Glomerular endothelial cell (primary cell): ENCODE data around the gene COPS7A. TPM values are rescaled to one million over a fixed set of nuclear protein-coding genes. Genes with fewer than 3 reads are reported as not detected.
"Not testable (repeated sequence)": the region's sequence is repeated elsewhere in the genome, so short reads cannot be mapped to it uniquely, and the experiment has no call there.

ENCODE experiments used
- DNase-seq: peaks from one replicate; pipeline ENCODE4 v3.0.0-alpha.2; 2011; ENCODE audit warnings: low read depth, low spot score; ENCODE audit errors: extremely low read depth
- total RNA-seq: library from RNA; depleted of rRNA; stranded (reverse); fragments of >200 nt; gene quantifications from 2 replicates; pipeline ENCODE4 v1.2.3, GENCODE V29; 2015

COPS7A gene
- total RNA-seq, 1 donor from 2014 or later, result 58.8 TPM

DNA sequence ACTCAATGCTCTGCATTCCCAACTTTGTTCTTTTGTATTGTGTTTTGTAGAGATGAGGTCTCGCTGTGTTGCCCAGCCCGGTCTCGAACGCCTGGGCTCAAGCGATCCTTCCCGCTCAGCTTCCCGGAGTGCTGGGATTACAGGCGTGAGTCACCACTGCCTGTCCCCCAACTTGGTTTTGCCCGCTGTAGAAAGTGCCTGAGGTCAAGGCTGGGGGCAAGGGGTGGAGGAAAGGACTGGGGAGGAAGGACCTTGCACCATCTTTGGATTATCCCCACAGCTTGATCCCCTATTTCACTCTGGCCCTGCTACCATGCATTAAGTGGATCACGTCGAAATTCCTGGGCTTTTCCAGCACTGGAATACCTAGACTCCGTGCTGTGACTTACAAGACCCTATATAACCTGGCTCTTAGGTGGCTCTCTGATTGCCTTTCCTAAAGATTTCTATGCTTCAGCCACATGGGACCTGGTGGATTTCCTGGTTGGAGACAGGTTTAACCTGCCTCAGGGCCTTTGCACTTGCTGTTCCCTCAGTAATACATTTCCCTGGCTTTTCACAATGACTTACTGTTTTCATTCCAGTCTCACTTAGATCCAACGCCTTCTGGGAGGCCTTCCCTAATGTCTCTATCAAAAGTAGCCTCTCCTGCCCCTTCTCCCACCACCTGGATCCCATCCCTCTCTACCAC, 22.6 kb upstream of the COPS7A start:
- no peak for DNase-seq

GRCh38 chr12:6703631-6704030, 20.2 kb upstream of the COPS7A start:
- no peak for DNase-seq

- not testable (repeated sequence) for DNase-seq
Observed at GRCh38 chr12:6708351-6708750, 15.5 kb upstream of the COPS7A start.

DNA sequence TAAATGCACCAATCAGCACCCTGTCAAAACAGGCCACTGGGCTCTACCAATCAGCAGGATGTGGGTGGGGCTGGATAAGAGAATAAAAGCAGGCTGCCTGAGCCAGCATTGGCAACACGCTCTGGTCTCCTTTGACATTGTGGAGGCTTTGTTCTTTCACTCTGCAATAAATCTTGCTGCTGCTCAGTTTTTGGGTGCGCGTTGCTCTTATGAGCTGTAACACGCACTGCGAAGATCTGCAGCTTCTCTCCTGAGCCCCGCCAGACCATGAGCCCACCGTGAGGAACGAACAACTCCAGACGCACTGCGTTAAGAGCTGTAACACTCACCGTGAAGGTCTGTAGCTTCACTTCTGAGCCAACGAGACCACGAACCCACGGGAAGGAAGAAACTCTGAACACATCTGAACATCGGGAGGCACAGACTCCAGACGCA, 14.9 kb upstream of the COPS7A start:
- DNase-seq, result no peak

DNA sequence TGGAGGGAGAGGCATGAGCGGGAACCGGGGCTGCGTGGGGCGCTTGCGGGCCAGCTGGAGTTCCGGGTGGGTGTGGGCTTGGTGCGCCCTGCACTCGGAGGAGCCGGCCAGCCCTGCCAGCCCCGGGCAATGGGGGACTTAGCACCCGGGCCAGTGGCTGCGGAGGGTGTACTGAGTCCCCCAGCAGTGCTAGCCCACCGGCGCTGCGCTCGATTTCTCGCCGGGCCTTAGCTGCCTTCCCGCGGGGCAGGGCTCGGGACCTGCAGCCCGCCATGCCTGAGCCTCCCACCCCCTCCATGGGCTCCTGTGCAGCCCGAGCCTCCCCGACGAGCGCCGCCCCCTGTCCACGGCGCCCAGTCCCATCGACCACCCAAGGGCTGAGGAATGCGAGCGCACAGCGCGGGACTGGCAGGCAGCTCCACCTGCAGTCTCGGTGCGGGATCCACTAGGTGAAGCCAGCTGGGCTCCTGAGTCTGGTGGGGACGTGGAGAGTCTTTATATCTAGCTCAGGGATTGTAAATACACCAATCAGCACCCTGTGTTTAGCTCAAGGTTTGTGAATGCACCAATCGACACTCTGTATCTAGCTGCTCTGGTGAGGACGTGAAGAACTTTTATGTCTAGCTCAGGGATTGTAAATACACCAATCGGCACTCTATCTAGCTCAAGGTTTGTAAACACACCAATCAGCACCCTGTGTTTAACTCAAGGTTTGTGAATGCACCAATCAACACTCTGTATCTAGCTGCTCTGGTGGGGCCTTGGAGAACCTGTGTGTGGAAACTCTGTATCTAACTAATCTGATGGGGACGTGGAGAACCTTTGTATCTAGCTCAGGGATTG, 7.6 kb upstream of the COPS7A start:
- DNase-seq, result not testable (repeated sequence)

GRCh38 chr12:6716874-6717437, 6.9 kb upstream of the COPS7A start:
- no peak for DNase-seq

DNA sequence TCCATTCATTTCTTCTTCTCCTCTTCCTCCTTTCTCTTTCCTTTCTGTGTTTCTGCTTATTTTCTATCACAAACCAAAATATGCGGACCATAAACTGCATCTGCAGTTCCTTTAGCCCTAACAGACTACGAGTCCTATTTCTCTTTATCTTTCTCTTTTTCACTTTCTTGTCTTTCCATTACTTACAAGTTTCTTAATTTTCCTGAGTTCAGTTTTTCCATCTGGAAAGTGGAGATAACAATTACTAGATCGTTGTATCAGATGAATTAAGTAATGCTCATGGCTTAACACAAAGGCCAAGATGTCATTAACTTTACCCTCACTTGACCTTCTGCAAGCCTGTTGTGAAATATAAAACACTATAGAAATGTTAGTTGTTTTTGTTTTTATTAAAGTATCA, 983 bp upstream of the COPS7A start:
- DNase-seq, result no peak

- no peak for DNase-seq
Observed at GRCh38 chr12:6724409-6724797, 557 bp downstream of the COPS7A start.

DNA sequence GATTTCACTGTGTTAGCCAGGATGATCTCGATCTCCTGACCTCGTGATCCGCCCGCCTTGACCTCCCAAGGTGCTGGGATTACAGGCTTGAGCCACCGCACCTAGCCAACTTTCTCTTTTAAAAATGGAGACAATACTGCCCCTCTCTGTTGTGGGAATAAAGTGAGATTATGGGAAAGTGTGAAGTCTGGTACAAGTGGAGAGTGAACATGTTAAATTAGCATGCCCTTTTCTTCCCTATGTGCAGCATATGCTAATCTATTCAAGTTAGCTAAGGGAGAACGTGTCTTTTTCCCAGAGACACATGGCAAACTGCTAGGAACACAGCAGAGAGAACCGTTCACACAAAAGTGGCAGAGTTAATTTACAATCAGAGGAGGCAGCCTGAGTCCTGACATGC, 1.5 kb downstream of the COPS7A start:
- DNase-seq, result no peak

DNA sequence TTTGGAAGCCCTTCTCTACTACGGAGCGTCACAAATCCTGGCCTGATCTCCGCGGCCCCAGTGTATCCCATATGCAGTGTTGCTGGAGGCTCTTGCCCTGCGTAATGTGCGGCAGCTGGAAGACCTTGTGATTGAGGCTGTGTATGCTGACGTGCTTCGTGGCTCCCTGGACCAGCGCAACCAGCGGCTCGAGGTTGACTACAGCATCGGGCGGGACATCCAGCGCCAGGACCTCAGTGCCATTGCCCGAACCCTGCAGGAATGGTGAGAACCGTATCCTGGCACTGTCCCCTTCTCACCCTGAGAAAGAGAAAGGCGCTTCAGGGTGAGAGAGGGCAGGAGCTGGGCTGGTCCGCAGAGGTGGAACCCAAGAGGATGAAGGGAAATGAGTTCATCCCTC, 5.3 kb downstream of the COPS7A start:
- no peak for DNase-seq

DNA sequence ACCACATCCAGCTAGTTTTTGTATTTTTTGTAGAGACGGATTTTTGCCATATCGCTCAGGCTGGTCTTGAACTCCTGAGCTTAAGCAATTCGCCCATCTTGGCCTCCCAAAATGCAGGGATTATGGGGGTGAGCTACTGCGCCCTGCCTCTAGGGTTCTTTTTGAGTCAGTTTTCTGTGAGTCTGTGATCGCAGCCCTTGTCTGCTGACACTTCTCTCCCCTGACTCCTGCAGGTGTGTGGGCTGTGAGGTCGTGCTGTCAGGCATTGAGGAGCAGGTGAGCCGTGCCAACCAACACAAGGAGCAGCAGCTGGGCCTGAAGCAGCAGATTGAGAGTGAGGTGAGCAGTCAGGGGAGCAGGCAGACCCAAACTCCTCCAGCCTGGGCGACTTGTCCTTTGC, 6.3 kb downstream of the COPS7A start:
- no peak for DNase-seq

DNA sequence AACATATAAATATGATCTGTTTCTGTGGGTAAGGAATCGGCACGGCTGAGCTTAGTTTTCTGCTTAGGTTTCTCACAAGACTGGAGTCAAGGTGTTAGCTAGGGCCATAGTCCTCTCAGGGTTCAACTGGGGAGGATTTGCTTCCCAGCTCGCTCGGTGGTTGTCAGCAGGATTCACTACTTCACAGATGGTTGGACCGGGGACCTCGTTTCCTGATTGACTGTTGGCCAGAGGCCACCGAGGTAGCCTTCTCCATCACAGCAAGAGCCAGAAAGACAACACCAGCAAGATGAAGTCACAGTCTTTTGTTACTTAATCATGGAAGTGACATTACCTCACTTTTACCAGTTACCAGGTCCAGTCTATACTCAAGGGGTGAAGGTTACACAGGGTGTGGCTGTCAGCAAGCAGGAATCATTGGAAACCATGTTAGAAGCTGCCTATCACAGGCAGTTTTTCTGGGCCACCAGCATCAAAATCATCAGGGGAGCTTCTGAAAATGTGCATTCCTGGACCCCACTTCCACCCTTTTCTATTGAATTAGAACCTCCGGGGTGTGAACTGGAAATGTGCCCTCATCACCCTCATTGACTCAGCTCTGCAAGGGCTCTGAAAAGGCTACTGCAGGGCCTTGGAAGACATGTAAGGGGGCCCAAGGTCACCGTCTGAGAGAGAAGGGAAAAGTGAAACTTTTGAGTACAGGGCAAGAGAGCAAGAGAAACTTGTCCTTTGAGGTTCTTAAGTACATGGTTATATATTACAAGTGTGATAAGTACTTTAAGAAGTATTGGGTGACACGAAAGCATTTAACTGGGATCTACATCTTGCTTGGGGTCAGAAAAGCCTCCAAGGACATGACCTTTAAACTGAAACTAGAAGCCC, 10.9 kb downstream of the COPS7A start:
- no peak for DNase-seq

- no peak for DNase-seq
Observed at GRCh38 chr12:6735448-6736191, 11.8 kb downstream of the COPS7A start.

- no peak for DNase-seq
Observed at GRCh38 chr12:6736754-6737153, 12.9 kb downstream of the COPS7A start.

- DNase-seq, result not testable (repeated sequence)
Observed at GRCh38 chr12:6742080-6742479, 18.2 kb downstream of the COPS7A start.

GRCh38 chr12:6742834-6743233, 19.0 kb downstream of the COPS7A start:
- no peak for DNase-seq

DNA sequence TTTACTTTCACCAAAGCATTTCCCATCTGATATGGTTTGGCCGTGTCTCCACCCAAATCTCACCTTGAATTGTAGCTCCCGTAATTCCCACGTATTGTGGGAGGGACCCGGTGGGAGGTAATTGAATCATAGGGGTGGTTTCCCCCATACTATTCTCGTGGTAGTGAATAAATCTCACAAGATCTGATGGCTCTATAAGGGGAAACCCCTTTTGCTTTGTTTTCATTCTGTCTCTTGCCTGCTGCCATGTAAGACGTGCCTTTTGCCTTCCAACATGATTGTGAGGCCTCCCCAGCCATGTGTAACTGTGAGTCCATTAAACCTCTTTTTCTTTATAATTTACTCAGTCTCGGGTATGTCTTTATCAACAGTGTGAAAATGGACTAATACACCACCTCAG, 19.5 kb downstream of the COPS7A start:
- DNase-seq, result not testable (repeated sequence)

- DNase-seq, result no peak
Observed at GRCh38 chr12:6745741-6746525, 22.1 kb downstream of the COPS7A start.

DNA sequence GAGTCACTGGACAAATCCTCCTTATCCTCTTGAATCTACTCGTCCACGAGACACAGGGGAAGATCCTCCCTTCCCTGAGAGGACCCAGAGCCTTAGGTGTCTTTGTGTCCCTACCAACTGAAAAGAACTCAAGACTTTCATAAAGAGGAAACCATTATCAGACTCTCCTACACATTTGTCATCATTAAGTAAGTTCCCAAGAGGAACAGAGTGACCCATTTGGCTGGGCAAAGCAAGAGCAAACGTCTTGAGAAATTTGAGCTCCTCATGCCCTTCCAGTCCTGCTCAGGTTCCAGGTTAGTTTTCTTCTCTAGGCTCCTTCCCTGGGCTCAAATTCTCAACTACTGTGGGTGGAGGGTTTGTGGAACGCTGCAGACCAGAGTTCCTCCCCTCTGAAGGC, 23.4 kb downstream of the COPS7A start:
- no peak for DNase-seq
